OCI-LY3 (cell line): ENCODE data around the gene HDHD2.

Source experiments
- H2AFZ ChIP-seq: fragments of 200-600, 300-600 bp; shearing (Covaris generic); 2 replicates; pipeline ENCODE4 v1.6.0; 2014; ENCODE audit warnings: antibody characterized with exemption, low read depth, low read length
- H3K27ac ChIP-seq: fragments of 200-600, 300-600 bp; sonication (generic); 2 replicates; pipeline ENCODE4 v1.5.1; 2014; ENCODE audit warnings: mild to moderate bottlenecking, low read length, moderate library complexity, mixed read lengths
- H3K27me3 ChIP-seq: fragments of 200-600, 300-600 bp; sonication (generic); 2 replicates; pipeline ENCODE4 v1.6.1; 2014; ENCODE audit warnings: low read depth, low read length, mixed read lengths
- H3K36me3 ChIP-seq: fragments of 200-600, 300-600 bp; sonication (generic); replicated peaks from 2 replicates; pipeline ENCODE3; 2014; ENCODE audit warnings: low read depth, low read length, mixed read lengths
- H3K4me1 ChIP-seq: fragments of 300-600, 200-600 bp; sonication (generic); 2 replicates; pipeline ENCODE4 v1.6.1; 2014; ENCODE audit warnings: low read length, mixed read lengths
- H3K4me2 ChIP-seq: fragments of 200-600, 300-600 bp; sonication (generic); 2 replicates; pipeline ENCODE4 v1.6.1; 2014; ENCODE audit warnings: low read length, mixed read lengths
- H3K4me3 ChIP-seq: fragments of 300-600, 200-600 bp; sonication (generic); 2 replicates; pipeline ENCODE4 v1.5.1; 2014; ENCODE audit warnings: antibody characterized with exemption, mild to moderate bottlenecking, low read length, moderate library complexity
- H3K79me2 ChIP-seq: fragments of 300-600, 200-600 bp; shearing (Covaris generic); 2 replicates; pipeline ENCODE4 v1.6.1; 2014; ENCODE audit warnings: mild to moderate bottlenecking, low read length, mixed read lengths
- H3K9ac ChIP-seq: fragments of 300-600, 200-600 bp; shearing (Covaris generic); 2 replicates; pipeline ENCODE4 v1.6.0; 2014; ENCODE audit warnings: mild to moderate bottlenecking, low read length, moderate library complexity
- H3K9me3 ChIP-seq: fragments of 200-600, 300-600 bp; shearing (Covaris generic); 2 replicates; pipeline ENCODE4 v1.6.1; 2014; ENCODE audit warnings: low read length, mixed read lengths; ENCODE audit not compliant: insufficient read depth
- H4K20me1 ChIP-seq: fragments of 200-600, 300-600 bp; sonication (generic); 2 replicates; pipeline ENCODE4 v1.6.1; 2016; ENCODE audit warnings: low read length, mixed read lengths; ENCODE audit not compliant: insufficient read depth
- EZH2phosphoT487 ChIP-seq: fragments of 200-600 bp; shearing (Covaris generic); IDR thresholded peaks from 2 replicates; pipeline ENCODE4 v1.6.1; 2018; ENCODE audit warnings: antibody characterized with exemption, mixed run types, low read depth
- TF ChIP-seq, protein P1 (sequence below): fragments of 200-600, 300-600 bp; sonication (generic); IDR thresholded peaks from 2 replicates; pipeline ENCODE4 v1.5.1; 2014; ENCODE audit warnings: antibody characterized with exemption, low read length, low read depth

HDHD2 gene

DNA sequence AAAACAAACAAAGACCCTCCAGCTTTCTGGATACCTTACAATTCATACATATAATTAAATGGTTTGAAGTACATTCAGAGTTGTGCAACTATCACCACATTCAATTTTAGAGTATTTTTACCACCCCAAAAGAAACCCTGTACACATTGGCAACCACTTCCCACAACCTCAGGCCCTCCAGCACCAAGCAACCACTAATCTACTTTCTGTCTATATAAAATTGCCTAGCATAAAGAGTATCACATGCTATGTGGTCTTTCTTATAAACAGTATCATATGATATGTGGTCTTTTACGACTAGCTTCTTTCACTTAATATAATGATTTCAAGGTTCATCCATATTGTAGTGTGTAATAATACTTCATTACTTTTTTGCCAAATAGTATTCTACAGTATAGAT, 18.6 kb upstream of the HDHD2 start:
- TF ChIP-seq, protein P1, sequence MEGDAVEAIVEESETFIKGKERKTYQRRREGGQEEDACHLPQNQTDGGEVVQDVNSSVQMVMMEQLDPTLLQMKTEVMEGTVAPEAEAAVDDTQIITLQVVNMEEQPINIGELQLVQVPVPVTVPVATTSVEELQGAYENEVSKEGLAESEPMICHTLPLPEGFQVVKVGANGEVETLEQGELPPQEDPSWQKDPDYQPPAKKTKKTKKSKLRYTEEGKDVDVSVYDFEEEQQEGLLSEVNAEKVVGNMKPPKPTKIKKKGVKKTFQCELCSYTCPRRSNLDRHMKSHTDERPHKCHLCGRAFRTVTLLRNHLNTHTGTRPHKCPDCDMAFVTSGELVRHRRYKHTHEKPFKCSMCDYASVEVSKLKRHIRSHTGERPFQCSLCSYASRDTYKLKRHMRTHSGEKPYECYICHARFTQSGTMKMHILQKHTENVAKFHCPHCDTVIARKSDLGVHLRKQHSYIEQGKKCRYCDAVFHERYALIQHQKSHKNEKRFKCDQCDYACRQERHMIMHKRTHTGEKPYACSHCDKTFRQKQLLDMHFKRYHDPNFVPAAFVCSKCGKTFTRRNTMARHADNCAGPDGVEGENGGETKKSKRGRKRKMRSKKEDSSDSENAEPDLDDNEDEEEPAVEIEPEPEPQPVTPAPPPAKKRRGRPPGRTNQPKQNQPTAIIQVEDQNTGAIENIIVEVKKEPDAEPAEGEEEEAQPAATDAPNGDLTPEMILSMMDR: no peak
- no peak for TF ChIP-seq EZH2phosphoT487
- H3K4me1 ChIP-seq: peaks cover 6% of the 10 kb centered on the region
- no peak overlapping the region for H3K4me2 ChIP-seq
- no peaks in the 10 kb centered on the region for H3K9me3 ChIP-seq
- H3K79me2 ChIP-seq: peaks cover 98% of the 10 kb centered on the region
- H3K36me3 ChIP-seq: peaks cover 23% of the 10 kb centered on the region
- H3K9ac ChIP-seq: no peak overlapping the region
- H4K20me1 ChIP-seq: peaks cover 79% of the 10 kb centered on the region
- no peak overlapping the region for H3K4me3 ChIP-seq
- no peaks in the 10 kb centered on the region for H3K27me3 ChIP-seq
- H2AFZ ChIP-seq: no peak overlapping the region
- H3K27ac ChIP-seq: no peak overlapping the region

DNA sequence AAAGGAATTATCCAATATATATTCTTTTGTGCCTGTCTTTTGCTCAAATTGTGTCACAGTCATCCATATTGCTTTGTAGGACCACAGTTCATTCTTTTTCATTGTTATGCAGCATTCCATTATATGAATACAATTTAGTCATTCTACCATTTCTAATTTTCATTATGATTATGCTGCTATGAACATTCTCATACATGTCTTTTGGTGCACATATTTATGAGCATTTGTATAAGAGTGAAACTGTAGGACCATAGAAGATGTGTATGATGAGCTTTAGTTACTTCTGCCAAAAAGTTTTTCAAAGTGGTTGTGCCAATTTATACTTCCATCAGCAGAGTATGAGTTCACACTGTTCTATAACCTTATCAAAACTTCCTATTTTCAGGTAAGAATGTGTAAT, 18.2 kb upstream of the HDHD2 start:
- H3K9me3 ChIP-seq: no peaks in the 10 kb centered on the region
- peaks cover 79% of the 10 kb centered on the region for H4K20me1 ChIP-seq
- H3K79me2 ChIP-seq: peaks cover 98% of the 10 kb centered on the region
- H3K4me3 ChIP-seq: no peak overlapping the region
- no peak overlapping the region for H3K9ac ChIP-seq
- H3K36me3 ChIP-seq: peaks cover 23% of the 10 kb centered on the region
- no peak overlapping the region for H2AFZ ChIP-seq
- H3K27ac ChIP-seq: no peak overlapping the region
- no peak overlapping the region for H3K4me2 ChIP-seq
- TF ChIP-seq EZH2phosphoT487: no peak
- TF ChIP-seq, protein P1: no peak
- H3K27me3 ChIP-seq: no peaks in the 10 kb centered on the region
- peaks cover 10% of the 10 kb centered on the region for H3K4me1 ChIP-seq

DNA sequence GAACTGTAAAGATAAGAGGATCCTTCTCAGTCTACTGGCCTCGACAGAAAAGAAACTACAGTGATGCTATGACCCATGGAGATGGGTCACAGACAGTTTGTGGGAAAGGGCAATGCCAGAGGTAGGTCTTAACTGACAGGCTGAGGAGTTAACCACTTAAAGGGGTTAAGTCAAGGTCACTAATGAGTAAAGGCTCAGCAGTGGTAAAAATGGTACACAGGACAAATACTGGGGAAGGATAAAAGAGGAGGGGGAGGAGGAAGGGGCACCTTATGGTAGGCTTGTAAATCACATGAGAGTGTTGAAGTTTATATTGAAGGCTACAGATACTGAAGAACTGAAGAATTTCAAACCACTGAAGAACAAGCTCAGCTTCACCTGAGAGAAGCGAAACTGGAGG, 16.0 kb upstream of the HDHD2 start:
- Histone ChIP-seq H3K4me2 (no peak overlapping the region), H3K9me3 (no peaks in the 10 kb centered on the region), H4K20me1 (peaks cover 76% of the 10 kb centered on the region), H3K9ac (no peak overlapping the region), H3K27ac (no peak overlapping the region), H2AFZ (no peak overlapping the region), H3K79me2 (peaks cover 98% of the 10 kb centered on the region), H3K36me3 (peaks cover 15% of the 10 kb centered on the region), H3K27me3 (no peaks in the 10 kb centered on the region), H3K4me3 (no peak overlapping the region), H3K4me1 (peaks cover 15% of the 10 kb centered on the region)
- TF ChIP-seq, protein P1: no peak
- TF ChIP-seq EZH2phosphoT487: no peak

DNA sequence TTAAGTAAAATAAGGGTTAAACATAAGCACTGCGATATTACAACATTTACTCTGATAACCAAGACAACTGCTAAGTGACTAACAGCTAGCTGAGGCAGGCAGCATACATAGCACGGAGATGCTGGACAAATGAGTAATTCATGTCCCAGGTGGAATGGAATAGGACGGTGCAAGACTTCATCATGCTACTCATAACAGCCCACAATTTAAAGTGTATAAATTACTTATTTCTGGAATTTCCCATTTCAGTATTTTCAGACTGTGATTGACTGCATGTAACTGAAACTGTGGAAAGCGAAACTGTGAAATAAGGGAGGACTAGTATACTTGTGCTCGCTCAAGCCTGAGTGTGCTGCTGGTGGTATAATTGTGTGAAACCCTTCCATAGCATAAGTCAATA, 12.9 kb upstream of the HDHD2 start:
- Histone ChIP-seq H3K4me2 (peak overlapping the region; percentile 66), H3K9ac (peak overlapping the region; percentile 10; the same call in 1 of the 2 replicates), H4K20me1 (peaks cover 77% of the 10 kb centered on the region), H3K79me2 (peaks cover 98% of the 10 kb centered on the region), H3K27ac (peak overlapping the region; percentile 5; the same call in 1 of the 2 replicates), H2AFZ (no peak overlapping the region), H3K4me3 (peak overlapping the region; percentile 54), H3K4me1 (peaks cover 15% of the 10 kb centered on the region), H3K27me3 (no peaks in the 10 kb centered on the region), H3K36me3 (peaks cover 8% of the 10 kb centered on the region), H3K9me3 (no peaks in the 10 kb centered on the region)
- TF ChIP-seq, protein P1: no peak
- no peak for TF ChIP-seq EZH2phosphoT487
